ENCODE data around the gene DNAH17.

DNA sequence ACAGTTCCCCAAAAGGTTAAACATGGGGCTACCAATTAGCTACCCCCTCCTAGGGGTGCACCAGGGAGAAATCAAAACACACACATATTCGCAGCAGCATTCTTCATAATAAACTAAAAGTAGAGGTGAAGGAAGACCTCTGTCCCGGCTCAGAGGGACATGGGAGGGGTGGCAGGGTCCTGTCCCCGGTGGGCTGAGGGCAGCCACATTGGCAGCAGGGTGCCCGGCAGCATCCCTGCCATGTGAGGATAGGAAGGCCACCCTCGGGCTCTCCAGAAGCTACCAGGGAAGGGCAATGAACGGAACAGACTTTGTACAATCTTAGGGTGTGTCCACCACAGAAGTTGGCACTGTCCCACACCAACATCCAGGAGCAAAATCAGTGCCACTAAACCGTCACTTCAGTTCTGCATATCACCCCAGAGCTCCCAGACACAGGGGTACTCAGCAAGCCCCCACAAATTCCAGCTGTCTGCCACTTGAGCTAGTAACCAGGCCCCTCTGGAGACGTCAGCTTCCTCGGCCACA is 3.1 kb upstream of the DNAH17 start:
- TF ChIP-seq EZH2 (IDR thresholded peaks at IDR 0.05; ENCODE audit: borderline replicate concordance, low read depth, low read length, poor library complexity, severe bottlenecking) = no peak
- TF ChIP-seq, protein P1, sequence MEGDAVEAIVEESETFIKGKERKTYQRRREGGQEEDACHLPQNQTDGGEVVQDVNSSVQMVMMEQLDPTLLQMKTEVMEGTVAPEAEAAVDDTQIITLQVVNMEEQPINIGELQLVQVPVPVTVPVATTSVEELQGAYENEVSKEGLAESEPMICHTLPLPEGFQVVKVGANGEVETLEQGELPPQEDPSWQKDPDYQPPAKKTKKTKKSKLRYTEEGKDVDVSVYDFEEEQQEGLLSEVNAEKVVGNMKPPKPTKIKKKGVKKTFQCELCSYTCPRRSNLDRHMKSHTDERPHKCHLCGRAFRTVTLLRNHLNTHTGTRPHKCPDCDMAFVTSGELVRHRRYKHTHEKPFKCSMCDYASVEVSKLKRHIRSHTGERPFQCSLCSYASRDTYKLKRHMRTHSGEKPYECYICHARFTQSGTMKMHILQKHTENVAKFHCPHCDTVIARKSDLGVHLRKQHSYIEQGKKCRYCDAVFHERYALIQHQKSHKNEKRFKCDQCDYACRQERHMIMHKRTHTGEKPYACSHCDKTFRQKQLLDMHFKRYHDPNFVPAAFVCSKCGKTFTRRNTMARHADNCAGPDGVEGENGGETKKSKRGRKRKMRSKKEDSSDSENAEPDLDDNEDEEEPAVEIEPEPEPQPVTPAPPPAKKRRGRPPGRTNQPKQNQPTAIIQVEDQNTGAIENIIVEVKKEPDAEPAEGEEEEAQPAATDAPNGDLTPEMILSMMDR (conservative IDR thresholded peaks at IDR 0.05; ENCODE audit: low read depth, low read length) = no peak
